OCI-LY7 (cell line): Measurements from ENCODE around the gene OR4C13. TPM values are rescaled to one million over a fixed set of nuclear protein-coding genes. Genes with fewer than 3 reads are reported as not detected.
A peak's percentile ranks its signal among the peaks of the same experiment; 100 is the strongest.

Source experiments
- BruUV-seq: library from RNA; stranded (reverse); fragments of 400-500 nt; replicated peaks from 2 replicates; lab custom pipeline; 2021; lab: Mats Ljungman, UMichigan
- CTCF ChIA-PET: fragments of 300-600 bp; sonication (Branson Sonifier 250); formaldehyde crosslinking; loops from one replicate; lab custom pipeline; 2022; ENCODE audit warnings: antibody characterized with exemption; ENCODE audit not compliant: unreplicated experiment; lab: Charles Lee
- POLR2A ChIA-PET: fragments of 300-600 bp; sonication (Branson Sonifier 250); formaldehyde crosslinking; loops from one replicate; lab custom pipeline; 2022; ENCODE audit warnings: antibody characterized with exemption; lab: Charles Lee
- DNase-seq: peaks from one replicate; pipeline ENCODE4 v3.0.0-alpha.2; 2015; ENCODE audit warnings: low spot score
- H2AFZ ChIP-seq: fragments of 200-600 bp; sonication (generic), shearing (Covaris generic); 2 replicates; pipeline ENCODE4 v1.6.1; 2014; ENCODE audit warnings: mild to moderate bottlenecking, antibody characterized with exemption, low read length, moderate library complexity
- H3K27ac ChIP-seq: fragments of 200-600 bp; sonication (generic); 2 replicates; pipeline ENCODE4 v1.5.1; 2014; ENCODE audit warnings: mixed run types, low read depth, mild to moderate bottlenecking, moderate library complexity, low read length, inconsistent platforms; ENCODE audit not compliant: poor library complexity, severe bottlenecking
- H3K36me3 ChIP-seq: fragments of 200-600 bp; sonication (generic); 2 replicates; pipeline ENCODE4 v1.6.1; 2014; ENCODE audit warnings: mild to moderate bottlenecking, antibody characterized with exemption, low read length, moderate library complexity, mixed read lengths; ENCODE audit not compliant: insufficient read depth
- H3K4me1 ChIP-seq: fragments of 200-600 bp; sonication (generic); 2 replicates; pipeline ENCODE4 v1.5.1; 2014; ENCODE audit warnings: mild to moderate bottlenecking, low read length; ENCODE audit not compliant: insufficient read depth, poor library complexity, severe bottlenecking
- H3K4me2 ChIP-seq: fragments of 200-600 bp; sonication (generic); 2 replicates; pipeline ENCODE4 v1.6.1; 2014; ENCODE audit warnings: mild to moderate bottlenecking, low read length
- H3K4me3 ChIP-seq: fragments of 200-600 bp; sonication (generic); 2 replicates; pipeline ENCODE4 v1.5.1; 2014; ENCODE audit warnings: mild to moderate bottlenecking, low read depth, low read length; ENCODE audit not compliant: poor library complexity, severe bottlenecking
- H3K79me2 ChIP-seq: fragments of 200-600 bp; sonication (generic); 2 replicates; pipeline ENCODE4 v1.6.1; 2016; ENCODE audit warnings: low read depth, mild to moderate bottlenecking, low read length, moderate library complexity, mixed read lengths; ENCODE audit not compliant: insufficient read depth
- H3K9me2 ChIP-seq: fragments of 200-600 bp; sonication (generic); 2 replicates; pipeline ENCODE4 v1.6.1; 2016; ENCODE audit warnings: mild to moderate bottlenecking, low read length, mixed read lengths; ENCODE audit not compliant: insufficient read depth
- H3K9me3 ChIP-seq: fragments of 200-600 bp; sonication (generic); 2 replicates; pipeline ENCODE4 v1.6.1; 2014; ENCODE audit warnings: mild to moderate bottlenecking, mixed run types, low read length, mixed read lengths
- H4K20me1 ChIP-seq: fragments of 200-600 bp; sonication (generic); 2 replicates; pipeline ENCODE4 v1.6.1; 2014; ENCODE audit warnings: mild to moderate bottlenecking, antibody characterized with exemption, low read length, moderate library complexity, mixed read lengths; ENCODE audit not compliant: insufficient read depth
- EZH2phosphoT487 ChIP-seq: fragments of 200-600 bp; sonication (generic); IDR thresholded peaks from 2 replicates; pipeline ENCODE4 v1.6.1; 2018; ENCODE audit warnings: low read depth, borderline replicate concordance, mild to moderate bottlenecking, mixed run types, antibody characterized with exemption, low read length, moderate library complexity, mixed read lengths
- intact Hi-C: fragments of 100-400 bp; cut with micrococcal nuclease; formaldehyde crosslinking; loops from one replicate; pipeline ENCODE4 v1.10.0; 2022; ENCODE audit not compliant: unreplicated experiment
- total RNA-seq, 2 experiments: library from RNA; depleted of rRNA in 1 of 2; stranded (reverse); fragments of >200 nt in 1 of 2; shearing (Covaris generic) in 1 of 2; gene quantifications; 2 replicates each; pipeline ENCODE4 v1.2.3, GENCODE V29; 2014 to 2022
- TF ChIP-seq, protein P1 (sequence below): fragments of 200-600 bp; sonication (generic); conservative IDR thresholded peaks from 2 replicates; pipeline ENCODE4 v1.5.1; 2014; ENCODE audit warnings: mild to moderate bottlenecking, antibody characterized with exemption, low read length, moderate library complexity, mixed read lengths

Gene OR4C13
- total RNA-seq, 2 experiments from 2014 or later: not detected

DNA sequence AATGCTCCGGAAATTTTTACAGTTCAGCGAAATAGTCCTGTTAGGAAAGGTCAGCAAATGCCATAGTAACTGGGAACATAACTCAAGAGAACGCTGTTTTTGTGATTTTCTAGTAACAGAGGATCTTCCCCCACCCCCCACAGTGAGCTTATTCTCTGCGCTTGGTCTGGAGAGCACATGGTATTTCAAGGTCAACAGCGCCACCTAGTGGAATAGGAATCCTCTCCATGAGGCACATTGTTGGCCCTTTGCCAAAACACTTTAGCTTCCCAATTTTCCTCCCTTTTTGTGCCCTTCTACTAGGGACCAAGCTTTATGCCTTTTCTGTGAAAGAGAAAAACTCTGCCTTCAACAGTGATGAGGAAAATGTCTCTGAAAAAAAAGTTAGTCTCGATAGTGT is 43.4 kb downstream of the OR4C13 start:
- CTCF ChIA-PET: interaction anchor here (0.6 kb wide), 1 partner anchor 48 kb away, joined by 10 read pairs; no protein-coding TSS in a partner anchor
- intact Hi-C loops: loop anchor here (1.0 to 10.0 kb wide), 2 partner anchors 771 to 1687 kb away; no protein-coding TSS in a partner anchor
- H3K27ac ChIP-seq: no peak overlapping the region

More for the DNA sequence above, 43.4 kb downstream of the OR4C13 start:
- no peaks in the 10 kb centered on the region for H4K20me1 ChIP-seq
- H2AFZ ChIP-seq: no peak overlapping the region
- H3K4me1 ChIP-seq: no peaks in the 10 kb centered on the region
- BruUV-seq: no TSS peak
- H3K9me3 ChIP-seq: no peaks in the 10 kb centered on the region
- POLR2A ChIA-PET: no interaction called here
- H3K79me2 ChIP-seq: no peaks in the 10 kb centered on the region
- no peak for TF ChIP-seq EZH2phosphoT487
- TF ChIP-seq, protein P1, sequence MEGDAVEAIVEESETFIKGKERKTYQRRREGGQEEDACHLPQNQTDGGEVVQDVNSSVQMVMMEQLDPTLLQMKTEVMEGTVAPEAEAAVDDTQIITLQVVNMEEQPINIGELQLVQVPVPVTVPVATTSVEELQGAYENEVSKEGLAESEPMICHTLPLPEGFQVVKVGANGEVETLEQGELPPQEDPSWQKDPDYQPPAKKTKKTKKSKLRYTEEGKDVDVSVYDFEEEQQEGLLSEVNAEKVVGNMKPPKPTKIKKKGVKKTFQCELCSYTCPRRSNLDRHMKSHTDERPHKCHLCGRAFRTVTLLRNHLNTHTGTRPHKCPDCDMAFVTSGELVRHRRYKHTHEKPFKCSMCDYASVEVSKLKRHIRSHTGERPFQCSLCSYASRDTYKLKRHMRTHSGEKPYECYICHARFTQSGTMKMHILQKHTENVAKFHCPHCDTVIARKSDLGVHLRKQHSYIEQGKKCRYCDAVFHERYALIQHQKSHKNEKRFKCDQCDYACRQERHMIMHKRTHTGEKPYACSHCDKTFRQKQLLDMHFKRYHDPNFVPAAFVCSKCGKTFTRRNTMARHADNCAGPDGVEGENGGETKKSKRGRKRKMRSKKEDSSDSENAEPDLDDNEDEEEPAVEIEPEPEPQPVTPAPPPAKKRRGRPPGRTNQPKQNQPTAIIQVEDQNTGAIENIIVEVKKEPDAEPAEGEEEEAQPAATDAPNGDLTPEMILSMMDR: peak; percentile 88
- no peaks in the 10 kb centered on the region for H3K9me2 ChIP-seq
- no peak overlapping the region for H3K4me3 ChIP-seq
- H3K36me3 ChIP-seq: no peaks in the 10 kb centered on the region
- DNase-seq: peak; percentile 80
- H3K4me2 ChIP-seq: no peak overlapping the region

Other genes with a start within 250 kb of the OR4C13 start
- gene OR4C12, start 30.1 kb downstream of the OR4C13 start, total RNA-seq (2014; rRNA removed; shearing (Covaris generic)): not detected in 2 replicates
- not detected in 2 replicates for gene OR4C12, start 30.1 kb downstream of the OR4C13 start, total RNA-seq (2022)
- not detected in 2 replicates for gene OR4C45, start 80.5 kb downstream of the OR4C13 start, total RNA-seq (2014; rRNA removed; shearing (Covaris generic))
- not detected in 2 replicates for gene OR4C45, start 80.5 kb downstream of the OR4C13 start, total RNA-seq (2022)